H9 (cell line): ENCODE measurements around the gene DCANP1. TPM values are rescaled to one million over a fixed set of nuclear protein-coding genes. Genes with fewer than 3 reads are reported as not detected.

ENCODE experiments used
- DNase-seq: peaks from one replicate; pipeline ENCODE4 v3.0.0-alpha.2; 2017
- H2AFZ ChIP-seq: one replicate; pipeline ENCODE4 v1.6.1; 2013; ENCODE audit warnings: mild to moderate bottlenecking, low read length, control low read depth, moderate library complexity
- H2AK5ac ChIP-seq: 2 replicates; pipeline ENCODE4 v1.6.1; 2013; ENCODE audit warnings: low read length, control low read depth, mixed read lengths; ENCODE audit not compliant: insufficient read length
- H2BK120ac ChIP-seq: one replicate; pipeline ENCODE4 v1.6.1; 2013; ENCODE audit warnings: low read depth, mild to moderate bottlenecking, low read length, control low read depth, inconsistent platforms; ENCODE audit not compliant: poor library complexity, severe bottlenecking
- H2BK12ac ChIP-seq: 2 replicates; pipeline ENCODE4 v1.6.1; 2013; ENCODE audit warnings: low read length, control low read depth, mixed read lengths, low read depth; ENCODE audit not compliant: insufficient read length
- H2BK15ac ChIP-seq: 2 replicates; pipeline ENCODE4 v1.6.1; 2013; ENCODE audit warnings: low read depth, low read length, control low read depth
- H2BK20ac ChIP-seq: one replicate; pipeline ENCODE4 v1.6.1; 2013; ENCODE audit warnings: low read depth, mild to moderate bottlenecking, low read length, control low read depth, inconsistent platforms; ENCODE audit not compliant: poor library complexity, severe bottlenecking
- H2BK5ac ChIP-seq: 2 replicates; pipeline ENCODE4 v1.6.1; 2013; ENCODE audit warnings: low read length, control low read depth, mixed read lengths; ENCODE audit not compliant: insufficient read length
- H3K14ac ChIP-seq: 2 replicates; pipeline ENCODE4 v1.6.1; 2013; ENCODE audit warnings: low read length, control low read depth; ENCODE audit not compliant: insufficient read depth
- H3K18ac ChIP-seq: 2 replicates; pipeline ENCODE4 v1.6.1; 2013; ENCODE audit warnings: low read depth, mild to moderate bottlenecking, mixed read lengths, low read length, control low read depth; ENCODE audit not compliant: insufficient read length
- H3K23ac ChIP-seq: 2 replicates; pipeline ENCODE4 v1.6.1; 2013; ENCODE audit warnings: low read length, control low read depth, mixed read lengths, low read depth; ENCODE audit not compliant: insufficient read length
- H3K23me2 ChIP-seq: 2 replicates; pipeline ENCODE4 v1.6.1; 2013; ENCODE audit warnings: low read depth, mild to moderate bottlenecking, mixed read lengths, low read length, control low read depth; ENCODE audit not compliant: insufficient read length, poor library complexity, severe bottlenecking
- H3K27ac ChIP-seq: 2 replicates; pipeline ENCODE4 v1.5.1; 2013; ENCODE audit warnings: low read length, control low read depth, mixed read lengths, low read depth; ENCODE audit not compliant: insufficient read length
- H3K27me3 ChIP-seq: 2 replicates; pipeline ENCODE4 v1.6.1; 2013; ENCODE audit warnings: low read length, control low read depth, inconsistent platforms; ENCODE audit not compliant: insufficient read depth
- H3K4ac ChIP-seq: 2 replicates; pipeline ENCODE4 v1.6.1; 2013; ENCODE audit warnings: low read depth, mild to moderate bottlenecking, control low read depth, inconsistent platforms, low read length, moderate library complexity
- H3K4me1 ChIP-seq: 2 replicates; pipeline ENCODE4 v1.6.1; 2013; ENCODE audit warnings: low read length, control low read depth, inconsistent platforms; ENCODE audit not compliant: insufficient read depth
- H3K4me2 ChIP-seq: 2 replicates; pipeline ENCODE4 v1.6.1; 2013; ENCODE audit warnings: low read length, control low read depth, mixed read lengths; ENCODE audit not compliant: insufficient read length, insufficient read depth
- H3K56ac ChIP-seq: 2 replicates; pipeline ENCODE4 v1.6.1; 2013; ENCODE audit warnings: low read depth, mild to moderate bottlenecking, mixed read lengths, low read length, control low read depth; ENCODE audit not compliant: insufficient read length
- H3K79me1 ChIP-seq: 2 replicates; pipeline ENCODE4 v1.6.1; 2013; ENCODE audit warnings: low read depth, mild to moderate bottlenecking, moderate library complexity, low read length, control low read depth, inconsistent platforms; ENCODE audit not compliant: insufficient read depth, poor library complexity, severe bottlenecking
- H3K79me2 ChIP-seq: 2 replicates; pipeline ENCODE4 v1.6.1; 2013; ENCODE audit warnings: low read length, control low read depth, inconsistent platforms; ENCODE audit not compliant: insufficient read depth
- H3K9ac ChIP-seq: 2 replicates; pipeline ENCODE4 v1.6.1; 2013; ENCODE audit warnings: low read length, control low read depth, mixed read lengths; ENCODE audit not compliant: insufficient read length; ENCODE audit errors: extremely low read depth
- H3K9me3 ChIP-seq: one replicate; pipeline ENCODE4 v1.6.1; 2013; ENCODE audit warnings: low read depth, low read length, inconsistent platforms; ENCODE audit not compliant: control insufficient read depth
- H3T11ph ChIP-seq: one replicate; pipeline ENCODE4 v1.6.1; 2013; ENCODE audit warnings: mild to moderate bottlenecking, low read length, control low read depth, inconsistent platforms
- H4K20me1 ChIP-seq: one replicate; pipeline ENCODE4 v1.6.1; 2013; ENCODE audit not compliant: control insufficient read depth, insufficient read length, insufficient read depth
- H4K5ac ChIP-seq: 2 replicates; pipeline ENCODE4 v1.6.1; 2013; ENCODE audit warnings: low read depth, mild to moderate bottlenecking, mixed read lengths, low read length, control low read depth; ENCODE audit not compliant: insufficient read length
- H4K8ac ChIP-seq: replicated peaks from 2 replicates; pipeline ENCODE4 v1.6.1; 2013; ENCODE audit warnings: low read length, control low read depth, mixed read lengths, low read depth; ENCODE audit not compliant: insufficient read length
- H4K91ac ChIP-seq: 2 replicates; pipeline ENCODE4 v1.6.1; 2013; ENCODE audit warnings: low read depth, mild to moderate bottlenecking, moderate library complexity, mixed read lengths, low read length, control low read depth; ENCODE audit not compliant: insufficient read length
- H3K27ac Mint-ChIP-seq, 3 experiments: 2 replicates in 2 of 3; 3 replicates in 1 of 3; pipeline ENCODE4 v1.8.0; 2020 to 2021; ENCODE audit warnings: mixed read lengths in 3 of 3, mild to moderate bottlenecking in 1 of 3, moderate library complexity in 1 of 3
- H3K27me3 Mint-ChIP-seq: 2 replicates; pipeline ENCODE4 v1.8.0; 2021; ENCODE audit warnings: low read depth, mild to moderate bottlenecking, moderate library complexity, mixed read lengths
- H3K36me3 Mint-ChIP-seq, 3 experiments: 2 replicates in 2 of 3; 3 replicates in 1 of 3; pipeline ENCODE4 v1.8.0; 2020 to 2021; ENCODE audit warnings: low read depth in 3 of 3, mixed read lengths in 3 of 3; ENCODE audit not compliant: insufficient read depth in 1 of 3
- H3K4me1 Mint-ChIP-seq, 2 experiments: 2 replicates each; pipeline ENCODE4 v1.8.0; 2020; ENCODE audit warnings: mixed read lengths in 2 of 2
- H3K4me3 Mint-ChIP-seq, 2 experiments: 2 replicates in 1 of 2; 3 replicates in 1 of 2; pipeline ENCODE4 v1.8.0; 2020 to 2021; ENCODE audit warnings: mild to moderate bottlenecking in 2 of 2, mixed read lengths in 2 of 2, moderate library complexity in 1 of 2
- H3K9me3 Mint-ChIP-seq, 2 experiments: 2 replicates in 1 of 2; 3 replicates in 1 of 2; pipeline ENCODE4 v1.8.0; 2020; ENCODE audit warnings: mild to moderate bottlenecking in 2 of 2, mixed read lengths in 2 of 2, moderate library complexity in 1 of 2
- CTCF ChIP-seq: fragments of 200-600 bp; sonication (generic); conservative IDR thresholded peaks from 3 replicates; pipeline ENCODE4 v1.8.0; 2021; ENCODE audit warnings: antibody characterized with exemption, mild to moderate bottlenecking
- WGBS: extraction: QIAGEN DNeasy Blood & Tissue Kit; methylation state at CpG from one replicate; pipeline ENCODE4 v1.1.7; 2013; ENCODE audit warnings: missing lambda C conversion rate, low lambda C conversion rate, mixed read lengths; ENCODE audit not compliant: insufficient read length; ENCODE audit errors: extremely low coverage; 5-methylcytosine and 5-hydroxymethylcytosine counted together
- total RNA-seq: library from RNA; stranded (reverse); gene quantifications from 2 replicates; pipeline ENCODE4 v1.2.1, GENCODE V29; 2021

The DCANP1 gene
- total RNA-seq, 1 experiment from 2014 or later: not detected

- Histone ChIP-seq H2AFZ (no peak overlapping the region), H3K9me3 (no peaks in the 10 kb centered on the region), H2BK120ac (no peak overlapping the region), H2AK5ac (no peak overlapping the region), H3K27ac (no peak overlapping the region), H3K79me2 (no peaks in the 10 kb centered on the region), H2BK12ac (no peak overlapping the region), H3K79me1 (no peaks in the 10 kb centered on the region), H4K8ac (no peak overlapping the region), H3K4me1 (no peaks in the 10 kb centered on the region), H4K5ac (no peak overlapping the region), H3K27me3 (peaks cover 2% of the 10 kb centered on the region; the same call in 1 of the 2 replicates), H4K20me1 (no peaks in the 10 kb centered on the region), H4K91ac (no peak overlapping the region), H2BK15ac (no peak overlapping the region), H3K23ac (no peak overlapping the region), H3K23me2 (no peaks in the 10 kb centered on the region), H2BK20ac (no peak overlapping the region), H3T11ph (no peak overlapping the region), H2BK5ac (no peak overlapping the region), H3K4ac (no peak overlapping the region), H3K9ac (no peak overlapping the region), H3K18ac (no peak overlapping the region), H3K4me2 (no peak overlapping the region), H3K14ac (no peak overlapping the region), H3K56ac (no peak overlapping the region)
- no peak for DNase-seq
- H3K4me3 Mint-ChIP-seq: no peak overlapping the region
- H3K4me1 Mint-ChIP-seq: peaks cover 12 to 14% of the 10 kb centered on the region in 2 experiments
- H3K27me3 Mint-ChIP-seq: peaks cover 59% of the 10 kb centered on the region
- no peaks in the 10 kb centered on the region; a peak in 1 of 5 replicates for H3K9me3 Mint-ChIP-seq
- H3K36me3 Mint-ChIP-seq: no peaks in the 10 kb centered on the region
- no peak for TF ChIP-seq CTCF
- WGBS: no CpG with 5 or more reads among the region's 13 CpGs
- no peak overlapping the region for H3K27ac Mint-ChIP-seq
Observed at GRCh38 chr5:135444360-135444759, 2.8 kb downstream of the DCANP1 start.
